GM19193 (cell line): ENCODE measurements around the gene DCLK2.

ENCODE experiments used
- POLR2A ChIP-seq: IDR thresholded peaks from 4 replicates; pipeline ENCODE4 v1.6.1; 2011; ENCODE audit not compliant: insufficient read depth, insufficient read length; ENCODE audit errors: extremely low read depth

Gene DCLK2

DNA sequence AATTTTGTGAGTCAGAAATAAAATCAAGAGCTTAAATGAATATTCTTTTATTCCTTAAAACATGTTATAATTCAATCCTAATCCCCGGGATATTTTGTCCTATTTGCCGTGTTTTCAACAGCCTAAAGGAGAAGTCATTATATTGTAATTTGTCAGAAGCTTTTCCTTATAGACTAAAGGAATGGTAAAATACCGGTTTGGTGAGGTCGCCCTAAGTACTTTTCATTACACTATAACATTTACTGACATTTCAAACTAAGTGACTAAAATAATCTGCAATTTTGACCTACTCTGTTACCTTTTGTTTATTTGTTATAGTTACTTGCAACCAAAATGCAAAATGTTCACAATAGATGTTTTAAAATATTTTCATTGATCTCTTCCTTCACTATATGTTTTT, 8.8 kb downstream of the DCLK2 start:
- no peak for TF ChIP-seq POLR2A

- TF ChIP-seq POLR2A: no peak
Observed at GRCh38 chr4:150089732-150090131, 11.5 kb downstream of the DCLK2 start.

DNA sequence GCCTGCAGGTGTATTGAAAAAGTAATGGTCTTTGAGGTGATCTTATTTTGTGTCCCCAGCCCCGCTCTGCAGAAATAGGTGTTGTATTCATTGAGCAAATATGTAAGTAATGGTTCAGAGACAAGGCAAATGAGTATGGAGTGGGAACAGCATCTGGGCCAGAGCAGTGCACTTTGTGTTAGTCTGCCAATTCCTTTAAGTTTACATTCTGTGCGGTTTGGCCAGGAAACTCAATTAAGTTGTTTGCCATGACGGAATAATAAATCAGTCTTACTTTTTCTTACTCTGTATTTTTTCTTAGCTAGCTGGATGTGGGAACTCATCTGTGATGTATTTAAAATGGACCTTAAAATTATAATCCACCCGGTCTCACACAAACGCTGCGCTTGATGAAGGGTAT, 12.6 kb downstream of the DCLK2 start:
- TF ChIP-seq POLR2A: no peak

- TF ChIP-seq POLR2A: no peak
Observed at GRCh38 chr4:150094676-150095075, 16.4 kb downstream of the DCLK2 start.

DNA sequence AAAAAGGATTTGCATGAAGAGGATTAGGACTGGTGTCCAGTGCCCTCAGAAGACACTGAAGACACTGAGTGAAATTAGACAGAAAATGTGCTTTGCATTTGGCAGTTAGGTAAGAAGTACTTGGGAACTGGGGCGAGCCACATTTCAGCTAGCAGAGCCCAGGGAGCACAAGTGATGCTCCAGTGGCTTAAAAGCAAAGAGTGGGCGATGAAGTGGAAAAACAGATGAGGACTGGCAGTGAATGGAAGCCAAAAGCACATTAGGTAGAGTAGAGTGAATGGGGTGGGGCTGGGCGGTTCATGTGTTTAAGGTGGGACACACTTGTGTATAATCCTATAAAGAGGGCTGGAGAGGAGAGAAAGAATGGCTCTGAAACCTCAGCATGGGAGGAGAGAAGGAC, 18.4 kb downstream of the DCLK2 start:
- TF ChIP-seq POLR2A: no peak

GRCh38 chr4:150098214-150098613, 20.0 kb downstream of the DCLK2 start:
- TF ChIP-seq POLR2A: no peak

DNA sequence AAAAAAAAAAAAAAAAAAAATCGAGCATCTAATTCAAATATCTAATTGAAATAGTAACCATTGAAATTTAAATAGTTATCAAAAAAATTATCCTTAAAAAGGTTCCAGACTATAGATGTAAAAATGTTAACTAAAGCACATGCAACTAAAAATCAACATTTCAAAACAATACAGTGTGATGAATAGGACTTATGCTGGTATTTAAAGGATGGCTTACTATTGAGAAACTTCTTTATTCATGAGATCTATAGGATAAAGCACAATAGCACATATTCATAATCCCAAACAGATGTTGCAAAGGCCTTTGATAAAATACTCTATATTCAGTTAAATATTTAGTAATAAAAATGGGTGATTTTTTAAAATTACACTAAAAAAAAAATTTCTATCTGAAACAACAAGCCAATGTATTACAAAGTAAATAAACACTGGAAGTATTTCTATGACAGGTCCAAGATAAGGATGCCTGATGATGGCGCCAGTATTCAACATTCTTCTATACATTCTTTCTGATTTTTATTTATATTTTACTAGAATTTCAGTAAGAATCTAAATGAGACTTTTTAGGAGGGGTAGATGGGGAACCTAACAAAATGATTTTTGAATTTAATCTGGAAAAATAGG, 26.3 kb downstream of the DCLK2 start:
- no peak for TF ChIP-seq POLR2A

DNA sequence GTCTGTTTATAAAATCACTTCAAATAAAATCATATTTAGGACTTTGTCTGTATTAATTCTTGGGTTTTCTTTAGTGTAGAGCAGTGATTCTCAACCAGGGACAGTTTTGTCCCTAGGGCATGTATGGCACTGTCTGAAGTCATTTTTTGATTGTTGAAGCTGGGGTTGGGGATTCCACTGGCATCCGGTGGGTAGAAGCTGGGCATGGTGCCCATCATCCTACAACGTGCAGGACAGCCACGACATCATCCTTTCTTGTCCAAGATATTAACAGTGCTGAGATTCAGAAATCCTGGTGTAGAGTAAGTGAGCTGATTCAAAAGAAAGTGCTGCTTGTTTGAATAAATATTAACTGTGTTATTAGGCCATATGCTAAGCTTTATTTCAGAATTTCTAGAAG, 28.6 kb downstream of the DCLK2 start:
- no peak for TF ChIP-seq POLR2A

DNA sequence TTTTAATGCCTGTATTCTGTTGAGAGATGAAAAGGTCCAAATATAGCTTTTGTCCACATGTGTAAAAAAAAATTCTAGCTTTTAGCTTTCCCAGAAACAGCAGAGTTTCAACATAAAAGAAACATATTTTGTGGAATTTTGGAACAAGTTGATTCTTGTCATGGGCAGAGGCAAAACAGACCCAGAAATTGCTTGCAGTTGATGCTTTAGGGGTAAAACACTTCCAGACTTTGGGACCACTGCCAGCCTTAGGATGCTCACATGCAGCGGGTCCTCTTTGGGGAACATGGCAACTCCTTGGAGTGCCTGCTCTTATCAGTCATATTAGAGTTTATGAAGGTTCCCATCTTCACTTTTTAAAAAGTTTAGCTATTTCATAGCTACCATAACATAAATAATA, 30.4 kb downstream of the DCLK2 start:
- no peak for TF ChIP-seq POLR2A

GRCh38 chr4:150114641-150115040, 36.4 kb downstream of the DCLK2 start:
- no peak for TF ChIP-seq POLR2A

DNA sequence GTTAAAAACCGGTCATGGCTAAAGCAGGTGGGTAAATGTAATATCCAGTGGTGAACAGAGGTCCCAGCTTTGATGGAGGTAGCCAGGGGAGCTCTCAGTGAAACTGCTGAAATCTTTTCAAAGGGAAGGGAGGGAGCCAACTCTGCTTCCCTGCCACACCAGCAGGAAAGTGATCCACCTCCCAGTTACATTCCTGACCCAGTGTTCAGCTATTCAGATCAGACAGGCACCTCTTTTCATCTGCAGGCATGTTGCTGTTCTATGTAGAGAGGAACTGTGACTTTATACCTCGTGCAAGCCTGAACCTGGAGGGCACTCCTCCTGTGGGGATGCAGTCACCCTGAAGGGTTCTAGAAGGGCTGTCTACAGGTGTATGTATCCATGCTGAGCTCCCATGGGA, 37.6 kb downstream of the DCLK2 start:
- no peak for TF ChIP-seq POLR2A

GRCh38 chr4:150116506-150116905, 38.3 kb downstream of the DCLK2 start:
- no peak for TF ChIP-seq POLR2A

- TF ChIP-seq POLR2A: no peak
Observed at GRCh38 chr4:150117094-150117493, 38.8 kb downstream of the DCLK2 start.

GRCh38 chr4:150117629-150118028, 39.4 kb downstream of the DCLK2 start:
- TF ChIP-seq POLR2A: no peak

GRCh38 chr4:150119492-150119891, 41.2 kb downstream of the DCLK2 start:
- no peak for TF ChIP-seq POLR2A

- no peak for TF ChIP-seq POLR2A
Observed at GRCh38 chr4:150123087-150123486, 44.8 kb downstream of the DCLK2 start.
